AG04449 (cell line): ENCODE results near the gene HSPE1.
"Not testable (repeated sequence)": the region's sequence is repeated elsewhere in the genome, so short reads cannot be mapped to it uniquely, and the experiment has no call there.

Experiments used
- CTCF ChIA-PET: fragments of 350-600 bp; formaldehyde crosslinking; extraction: SDS; loops from one replicate; lab custom pipeline; 2021; ENCODE audit warnings: antibody characterized with exemption; lab: Yijun Ruan, JAX
- POLR2A ChIA-PET: fragments of 400-600, 350-600 bp; formaldehyde crosslinking; extraction: SDS; loops from one replicate; lab custom pipeline; 2020; ENCODE audit warnings: antibody characterized with exemption, inconsistent platforms; lab: Yijun Ruan, JAX
- DNase-seq: peaks from one replicate; pipeline ENCODE4 v3.0.0-alpha.2; 2010; ENCODE audit warnings: low read depth, low spot score
- H3K4me3 ChIP-seq: 2 replicates; pipeline ENCODE4 v1.5.1; 2011; ENCODE audit warnings: low read depth, mild to moderate bottlenecking, control low read depth, low read length
- TF ChIP-seq, protein P1 (sequence below): IDR thresholded peaks from one replicate; pipeline ENCODE4 v1.5.1; 2011; ENCODE audit warnings: mild to moderate bottlenecking, moderate library complexity, low read length, control low read depth, inconsistent platforms; ENCODE audit not compliant: insufficient read depth; ENCODE audit errors: missing control alignments

The HSPE1 gene

GRCh38 chr2:197538412-197538811, 38.2 kb downstream of the HSPE1 start:
- ChIA-PET POLR2A (no interaction called here), CTCF (interaction anchor here (1.4 kb wide), 1 partner anchor 16 kb away, joined by 3 read pairs; no protein-coding TSS in a partner anchor)
- no peak overlapping the region for H3K4me3 ChIP-seq
- TF ChIP-seq, protein P1, sequence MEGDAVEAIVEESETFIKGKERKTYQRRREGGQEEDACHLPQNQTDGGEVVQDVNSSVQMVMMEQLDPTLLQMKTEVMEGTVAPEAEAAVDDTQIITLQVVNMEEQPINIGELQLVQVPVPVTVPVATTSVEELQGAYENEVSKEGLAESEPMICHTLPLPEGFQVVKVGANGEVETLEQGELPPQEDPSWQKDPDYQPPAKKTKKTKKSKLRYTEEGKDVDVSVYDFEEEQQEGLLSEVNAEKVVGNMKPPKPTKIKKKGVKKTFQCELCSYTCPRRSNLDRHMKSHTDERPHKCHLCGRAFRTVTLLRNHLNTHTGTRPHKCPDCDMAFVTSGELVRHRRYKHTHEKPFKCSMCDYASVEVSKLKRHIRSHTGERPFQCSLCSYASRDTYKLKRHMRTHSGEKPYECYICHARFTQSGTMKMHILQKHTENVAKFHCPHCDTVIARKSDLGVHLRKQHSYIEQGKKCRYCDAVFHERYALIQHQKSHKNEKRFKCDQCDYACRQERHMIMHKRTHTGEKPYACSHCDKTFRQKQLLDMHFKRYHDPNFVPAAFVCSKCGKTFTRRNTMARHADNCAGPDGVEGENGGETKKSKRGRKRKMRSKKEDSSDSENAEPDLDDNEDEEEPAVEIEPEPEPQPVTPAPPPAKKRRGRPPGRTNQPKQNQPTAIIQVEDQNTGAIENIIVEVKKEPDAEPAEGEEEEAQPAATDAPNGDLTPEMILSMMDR = no peak
- DNase-seq = no peak

GRCh38 chr2:197539734-197540133, 39.6 kb downstream of the HSPE1 start:
- POLR2A ChIA-PET = no interaction called here
- CTCF ChIA-PET = interaction anchor here (1.4 kb wide), 1 partner anchor 15 kb away, joined by 3 read pairs; no protein-coding TSS in a partner anchor
- no peak overlapping the region for H3K4me3 ChIP-seq
- DNase-seq = no peak
- TF ChIP-seq, protein P1 = no peak

GRCh38 chr2:197543206-197543605, 43.0 kb downstream of the HSPE1 start:
- TF ChIP-seq, protein P1 = no peak
- CTCF ChIA-PET = no interaction called here

GRCh38 chr2:197547163-197547900, 47.2 kb downstream of the HSPE1 start:
- DNase-seq = no peak
- TF ChIP-seq, protein P1 = no peak
- POLR2A ChIA-PET = no interaction called here
- CTCF ChIA-PET = no interaction called here
- no peak overlapping the region for H3K4me3 ChIP-seq

More at GRCh38 chr2:197543206-197543605, 43.0 kb downstream of the HSPE1 start:
- H3K4me3 ChIP-seq = no peak overlapping the region
- no peak for DNase-seq
- POLR2A ChIA-PET = no interaction called here

DNA sequence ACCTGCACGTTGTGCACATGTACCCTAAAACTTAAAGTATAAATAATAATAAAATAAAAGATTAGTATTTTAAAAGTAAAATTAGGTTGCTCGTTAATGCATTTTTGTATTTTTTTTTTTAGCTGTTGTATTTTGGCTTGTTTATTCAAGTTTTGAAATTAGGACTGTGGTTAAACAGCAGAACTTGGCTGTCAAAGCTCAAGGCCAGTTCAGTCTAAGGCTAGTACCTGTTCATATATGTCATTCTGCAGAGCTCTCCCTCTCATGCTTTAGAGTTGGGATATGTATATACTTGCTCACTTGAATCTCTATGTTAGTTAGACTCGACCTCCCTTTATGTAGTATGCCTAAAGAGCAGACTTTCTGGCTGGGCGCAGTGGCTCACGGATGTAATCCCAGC, 48.4 kb downstream of the HSPE1 start:
- ChIA-PET POLR2A (no interaction called here), CTCF (no interaction called here)

GRCh38 chr2:197551260-197551659, 51.1 kb downstream of the HSPE1 start:
- DNase-seq, CTCF ChIA-PET, POLR2A ChIA-PET, H3K4me3 ChIP-seq: not testable (repeated sequence)

More for the DNA sequence above, 48.4 kb downstream of the HSPE1 start:
- DNase-seq = no peak
- TF ChIP-seq, protein P1 = no peak
- no peak overlapping the region for H3K4me3 ChIP-seq
